Neuronal stem cell (in vitro differentiated cells): ENCODE results near the gene CXCR6. TPM values are rescaled to one million over a fixed set of nuclear protein-coding genes. Genes with fewer than 3 reads are reported as not detected.

Experiments used
- small RNA-seq: library from polyadenylated mRNA; stranded (forward); fragments of <200 nt; extraction: miRNeasy Mini kit (QIAGEN cat#:217004); gene quantifications from one replicate; pipeline ENCODE3, GENCODE V24; 2013; ENCODE audit not compliant: insufficient read depth

The CXCR6 gene

Small RNA genes lying within 50 kb of the gene (small RNA-seq; reads per million reads assigned to genes)
- gene RF00019 = not detected
